ENCODE measurements around the gene PNN.

DNA sequence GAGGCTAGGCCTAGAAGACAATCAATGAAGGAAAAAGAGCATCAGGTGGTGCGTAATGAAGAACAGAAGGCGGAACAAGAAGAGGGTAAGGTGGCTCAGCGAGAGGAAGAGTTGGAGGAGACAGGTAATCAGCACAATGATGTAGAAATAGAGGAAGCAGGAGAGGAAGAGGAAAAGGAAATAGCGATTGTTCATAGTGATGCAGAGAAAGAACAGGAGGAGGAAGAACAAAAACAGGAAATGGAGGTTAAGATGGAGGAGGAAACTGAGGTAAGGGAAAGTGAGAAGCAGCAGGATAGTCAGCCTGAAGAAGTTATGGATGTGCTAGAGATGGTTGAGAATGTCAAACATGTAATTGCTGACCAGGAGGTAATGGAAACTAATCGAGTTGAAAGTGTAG is 5.5 kb downstream of the PNN start:
- TF ChIP-seq, protein P1, sequence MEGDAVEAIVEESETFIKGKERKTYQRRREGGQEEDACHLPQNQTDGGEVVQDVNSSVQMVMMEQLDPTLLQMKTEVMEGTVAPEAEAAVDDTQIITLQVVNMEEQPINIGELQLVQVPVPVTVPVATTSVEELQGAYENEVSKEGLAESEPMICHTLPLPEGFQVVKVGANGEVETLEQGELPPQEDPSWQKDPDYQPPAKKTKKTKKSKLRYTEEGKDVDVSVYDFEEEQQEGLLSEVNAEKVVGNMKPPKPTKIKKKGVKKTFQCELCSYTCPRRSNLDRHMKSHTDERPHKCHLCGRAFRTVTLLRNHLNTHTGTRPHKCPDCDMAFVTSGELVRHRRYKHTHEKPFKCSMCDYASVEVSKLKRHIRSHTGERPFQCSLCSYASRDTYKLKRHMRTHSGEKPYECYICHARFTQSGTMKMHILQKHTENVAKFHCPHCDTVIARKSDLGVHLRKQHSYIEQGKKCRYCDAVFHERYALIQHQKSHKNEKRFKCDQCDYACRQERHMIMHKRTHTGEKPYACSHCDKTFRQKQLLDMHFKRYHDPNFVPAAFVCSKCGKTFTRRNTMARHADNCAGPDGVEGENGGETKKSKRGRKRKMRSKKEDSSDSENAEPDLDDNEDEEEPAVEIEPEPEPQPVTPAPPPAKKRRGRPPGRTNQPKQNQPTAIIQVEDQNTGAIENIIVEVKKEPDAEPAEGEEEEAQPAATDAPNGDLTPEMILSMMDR (IDR thresholded peaks at IDR 0.05 in 2 of 3, conservative IDR thresholded peaks at IDR 0.05 in 1 of 3; ENCODE audit: control insufficient read depth in 2 of 3, extremely low read depth in 1 of 3, insufficient read depth in 1 of 3, low read depth in 3 of 3, low read length in 3 of 3), result no peak
- TF ChIP-seq SIN3A (IDR thresholded peaks at IDR 0.05; ENCODE audit: low read depth, low read length) (no peak), POLR2AphosphoS5 (IDR thresholded peaks at IDR 0.05; ENCODE audit: low read length) (no peak; the same call in 1 of the 2 replicates), ZNF274 (IDR thresholded peaks at IDR 0.05; ENCODE audit: insufficient read depth, insufficient read length) (no peak), HDAC2 (IDR thresholded peaks at IDR 0.05) (no peak), GABPA (IDR thresholded peaks at IDR 0.05; ENCODE audit: low read depth) (no peak), NR2C2 (IDR thresholded peaks at IDR 0.05; ENCODE audit: borderline replicate concordance, control insufficient read depth, insufficient read length, low read depth) (no peak)
- TF ChIP-seq, protein P2, sequence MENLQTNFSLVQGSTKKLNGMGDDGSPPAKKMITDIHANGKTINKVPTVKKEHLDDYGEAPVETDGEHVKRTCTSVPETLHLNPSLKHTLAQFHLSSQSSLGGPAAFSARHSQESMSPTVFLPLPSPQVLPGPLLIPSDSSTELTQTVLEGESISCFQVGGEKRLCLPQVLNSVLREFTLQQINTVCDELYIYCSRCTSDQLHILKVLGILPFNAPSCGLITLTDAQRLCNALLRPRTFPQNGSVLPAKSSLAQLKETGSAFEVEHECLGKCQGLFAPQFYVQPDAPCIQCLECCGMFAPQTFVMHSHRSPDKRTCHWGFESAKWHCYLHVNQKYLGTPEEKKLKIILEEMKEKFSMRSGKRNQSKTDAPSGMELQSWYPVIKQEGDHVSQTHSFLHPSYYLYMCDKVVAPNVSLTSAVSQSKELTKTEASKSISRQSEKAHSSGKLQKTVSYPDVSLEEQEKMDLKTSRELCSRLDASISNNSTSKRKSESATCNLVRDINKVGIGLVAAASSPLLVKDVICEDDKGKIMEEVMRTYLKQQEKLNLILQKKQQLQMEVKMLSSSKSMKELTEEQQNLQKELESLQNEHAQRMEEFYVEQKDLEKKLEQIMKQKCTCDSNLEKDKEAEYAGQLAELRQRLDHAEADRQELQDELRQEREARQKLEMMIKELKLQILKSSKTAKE (IDR thresholded peaks at IDR 0.05; ENCODE audit: low read depth, poor library complexity, severe bottlenecking), result no peak
- TF ChIP-seq, protein P3, sequence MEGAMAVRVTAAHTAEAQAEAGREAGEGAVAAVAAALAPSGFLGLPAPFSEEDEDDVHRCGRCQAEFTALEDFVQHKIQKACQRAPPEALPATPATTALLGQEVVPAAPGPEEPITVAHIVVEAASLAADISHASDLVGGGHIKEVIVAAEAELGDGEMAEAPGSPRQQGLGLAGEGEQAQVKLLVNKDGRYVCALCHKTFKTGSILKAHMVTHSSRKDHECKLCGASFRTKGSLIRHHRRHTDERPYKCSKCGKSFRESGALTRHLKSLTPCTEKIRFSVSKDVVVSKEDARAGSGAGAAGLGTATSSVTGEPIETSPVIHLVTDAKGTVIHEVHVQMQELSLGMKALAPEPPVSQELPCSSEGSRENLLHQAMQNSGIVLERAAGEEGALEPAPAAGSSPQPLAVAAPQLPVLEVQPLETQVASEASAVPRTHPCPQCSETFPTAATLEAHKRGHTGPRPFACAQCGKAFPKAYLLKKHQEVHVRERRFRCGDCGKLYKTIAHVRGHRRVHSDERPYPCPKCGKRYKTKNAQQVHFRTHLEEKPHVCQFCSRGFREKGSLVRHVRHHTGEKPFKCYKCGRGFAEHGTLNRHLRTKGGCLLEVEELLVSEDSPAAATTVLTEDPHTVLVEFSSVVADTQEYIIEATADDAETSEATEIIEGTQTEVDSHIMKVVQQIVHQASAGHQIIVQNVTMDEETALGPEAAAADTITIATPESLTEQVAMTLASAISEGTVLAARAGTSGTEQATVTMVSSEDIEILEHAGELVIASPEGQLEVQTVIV (IDR thresholded peaks at IDR 0.05; ENCODE audit: borderline replicate concordance, partially characterized antibody), result no peak

Measured in GM12878 (cell line).